Measurements from ENCODE around the gene EIF4H.

- TF ChIP-seq SREBF2 (IDR thresholded peaks at IDR 0.05) (no peak), CTCF (IDR thresholded peaks at IDR 0.05) (no peak), PHF8 (IDR thresholded peaks at IDR 0.05; ENCODE audit: borderline replicate concordance, low read depth) (no peak), BHLHE40 (IDR thresholded peaks at IDR 0.05; ENCODE audit: low read depth, low read length) (no peak), ZNF302 (CRISPR knock-in tag; IDR thresholded peaks at IDR 0.05) (no peak), MYC (IDR thresholded peaks at IDR 0.05; ENCODE audit: borderline replicate concordance, low read length) (no peak), HOXA7 (CRISPR knock-in tag; IDR thresholded peaks at IDR 0.05) (no peak), CHD4 (IDR thresholded peaks at IDR 0.05; ENCODE audit: borderline replicate concordance) (no peak), EP300 (IDR thresholded peaks at IDR 0.05) (no peak), POLR2A (IDR thresholded peaks at IDR 0.05; ENCODE audit: low read length) (no peak), ZFP36 (IDR thresholded peaks at IDR 0.05; ENCODE audit: borderline replicate concordance, partially characterized antibody) (no peak)
These were observed 29.9 kb downstream of the EIF4H start for GRCh38 chr7:74203956-74204618.
